ENCODE measurements around the gene TBC1D5. TPM values are rescaled to one million over a fixed set of nuclear protein-coding genes. Genes with fewer than 3 reads are reported as not detected.
"Not testable (repeated sequence)": the region's sequence is repeated elsewhere in the genome, so short reads cannot be mapped to it uniquely, and the experiment has no call there.

TBC1D5 gene
- total RNA-seq, 2 experiments from 2014 or later = 54.4 to 57.2 TPM

- H3K4me3 Mint-ChIP-seq = no peak overlapping the region
- no peak overlapping the region for H3K27ac Mint-ChIP-seq
- CTCF ChIA-PET = no interaction called here
- intact Hi-C loops (cut with micrococcal nuclease) = no loop called here
- no peaks in the 10 kb centered on the region for H3K27me3 Mint-ChIP-seq (ENCODE audit: low read depth)
- DNase-seq = no peak
- no peaks in the 10 kb centered on the region for H3K9me3 Mint-ChIP-seq
- H3K4me1 Mint-ChIP-seq (ENCODE audit: low read depth) = no peaks in the 10 kb centered on the region
- H3K36me3 Mint-ChIP-seq (ENCODE audit: low read depth) = peaks cover 6% of the 10 kb centered on the region
Measured at GRCh38 chr3:17501745-17502144, 240.7 kb downstream of the TBC1D5 start.

- intact Hi-C loops (cut with micrococcal nuclease) = no loop called here
- CTCF ChIA-PET = interaction anchor here (0.6 kb wide), 1 partner anchor 13 kb away, joined by 3 read pairs; no protein-coding TSS in a partner anchor
- Mint-ChIP-seq H3K9me3 (no peaks in the 10 kb centered on the region), H3K27ac (no peak overlapping the region), H3K4me1 (ENCODE audit: low read depth) (no peaks in the 10 kb centered on the region), H3K4me3 (no peak overlapping the region), H3K27me3 (ENCODE audit: low read depth) (no peaks in the 10 kb centered on the region), H3K36me3 (ENCODE audit: low read depth) (peaks cover 9% of the 10 kb centered on the region)
- no peak for DNase-seq
Measured at GRCh38 chr3:17500618-17501017, 241.8 kb downstream of the TBC1D5 start.

DNA sequence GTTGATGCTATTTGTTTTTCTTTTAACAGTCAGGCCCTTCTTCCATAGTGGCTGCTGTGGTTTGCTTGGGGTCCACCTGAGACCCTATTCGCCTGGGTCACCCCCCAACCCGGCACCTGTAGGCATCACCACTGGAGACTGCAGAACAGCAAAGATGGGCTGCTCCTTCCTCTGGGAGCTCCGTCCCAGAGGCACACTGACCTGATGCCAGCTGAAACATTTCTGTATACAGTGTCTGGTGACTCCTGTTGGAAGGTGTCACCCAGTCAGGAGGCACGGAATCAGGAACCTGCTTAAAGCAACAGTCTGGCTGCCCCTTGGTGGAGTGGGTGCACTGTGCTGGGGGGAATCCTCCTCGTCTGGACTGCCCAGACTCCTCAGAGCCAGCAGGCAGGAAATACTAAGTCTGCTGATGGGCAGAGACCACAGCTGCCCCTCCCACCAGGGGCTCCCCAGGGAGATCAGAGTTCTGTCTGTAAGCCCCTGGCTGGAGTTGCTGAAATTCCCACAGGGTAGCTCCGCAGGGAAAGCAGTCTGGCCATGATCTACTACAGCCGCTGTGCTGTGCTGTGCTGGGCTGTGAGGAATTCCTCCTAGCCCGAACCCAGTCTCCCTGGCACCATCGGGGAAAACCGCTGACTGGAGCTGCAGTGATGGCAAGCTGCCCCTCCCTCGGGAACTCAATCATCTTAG, 248.2 kb downstream of the TBC1D5 start:
- H3K27ac Mint-ChIP-seq = no peak overlapping the region
- no peak for DNase-seq
- H3K27me3 Mint-ChIP-seq (ENCODE audit: low read depth) = no peaks in the 10 kb centered on the region
- intact Hi-C loops (cut with micrococcal nuclease) = no loop called here
- H3K36me3 Mint-ChIP-seq (ENCODE audit: low read depth) = peaks cover 30% of the 10 kb centered on the region
- peaks cover 27% of the 10 kb centered on the region for H3K9me3 Mint-ChIP-seq
- no peaks in the 10 kb centered on the region for H3K4me1 Mint-ChIP-seq (ENCODE audit: low read depth)
- CTCF ChIA-PET = interaction anchor here (0.6 kb wide), 1 partner anchor 20 kb away, joined by 3 read pairs; no protein-coding TSS in a partner anchor
- H3K4me3 Mint-ChIP-seq = no peak overlapping the region

GRCh38 chr3:17491601-17492000, 250.8 kb downstream of the TBC1D5 start:
- Mint-ChIP-seq H3K36me3 (ENCODE audit: low read depth) (peaks cover 27% of the 10 kb centered on the region), H3K4me3 (no peak overlapping the region)

DNA sequence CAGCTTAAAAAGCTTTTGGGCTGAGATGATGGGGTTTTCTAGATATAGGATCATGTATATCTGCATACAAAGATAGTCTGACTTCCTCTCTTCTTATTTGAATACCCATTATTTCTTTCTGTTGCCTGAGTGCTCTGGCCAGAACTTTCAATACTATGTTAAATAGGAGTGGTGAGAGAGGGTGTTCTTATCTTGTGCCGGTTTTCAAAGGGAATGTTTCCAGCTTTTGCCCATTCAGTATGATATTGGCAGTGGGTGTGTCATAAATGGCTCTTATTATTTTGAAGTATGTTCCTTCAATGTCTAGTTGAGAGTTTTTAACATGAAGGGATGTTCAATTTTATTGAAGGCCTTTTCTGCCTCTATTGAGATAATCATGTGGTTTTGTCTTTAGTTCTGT, 251.2 kb downstream of the TBC1D5 start:
- not testable (repeated sequence) for H3K27me3 Mint-ChIP-seq (ENCODE audit: low read depth); H3K27ac Mint-ChIP-seq

More at GRCh38 chr3:17491601-17492000, 250.8 kb downstream of the TBC1D5 start:
- no peak for DNase-seq
- Mint-ChIP-seq H3K4me1 (ENCODE audit: low read depth) (no peaks in the 10 kb centered on the region), H3K27me3 (ENCODE audit: low read depth) (no peaks in the 10 kb centered on the region), H3K27ac (no peak overlapping the region), H3K9me3 (peaks cover 32% of the 10 kb centered on the region)
- intact Hi-C loops (cut with micrococcal nuclease) = no loop called here
- CTCF ChIA-PET = no interaction called here

GRCh38 chr3:17489139-17489538, 253.3 kb downstream of the TBC1D5 start:
- Mint-ChIP-seq H3K27me3 (ENCODE audit: low read depth) (no peaks in the 10 kb centered on the region), H3K27ac (no peak overlapping the region), H3K36me3 (ENCODE audit: low read depth) (peaks cover 19% of the 10 kb centered on the region), H3K9me3 (peaks cover 32% of the 10 kb centered on the region), H3K4me1 (ENCODE audit: low read depth) (no peaks in the 10 kb centered on the region), H3K4me3 (no peak overlapping the region)
- intact Hi-C loops (cut with micrococcal nuclease) = no loop called here
- CTCF ChIA-PET = no interaction called here
- DNase-seq = no peak

More for the DNA sequence above, 251.2 kb downstream of the TBC1D5 start:
- H3K4me3 Mint-ChIP-seq; CTCF ChIA-PET; intact Hi-C loops (cut with micrococcal nuclease); H3K4me1 Mint-ChIP-seq (ENCODE audit: low read depth); DNase-seq: not testable (repeated sequence)
- peaks cover 27% of the 10 kb centered on the region for H3K36me3 Mint-ChIP-seq (ENCODE audit: low read depth)
- peaks cover 32% of the 10 kb centered on the region for H3K9me3 Mint-ChIP-seq

GRCh38 chr3:17481116-17481515, 261.3 kb downstream of the TBC1D5 start:
- no peak for DNase-seq
- Mint-ChIP-seq H3K27me3 (ENCODE audit: low read depth) (no peaks in the 10 kb centered on the region), H3K4me3 (no peak overlapping the region), H3K4me1 (ENCODE audit: low read depth) (no peaks in the 10 kb centered on the region), H3K36me3 (ENCODE audit: low read depth) (peaks cover 4% of the 10 kb centered on the region), H3K27ac (no peak overlapping the region), H3K9me3 (no peaks in the 10 kb centered on the region)
- intact Hi-C loops (cut with micrococcal nuclease) = no loop called here
- CTCF ChIA-PET = interaction anchor here (0.6 kb wide), 1 partner anchor 108 kb away, joined by 3 read pairs; no protein-coding TSS in a partner anchor

GRCh38 chr3:17479681-17480405, 262.6 kb downstream of the TBC1D5 start:
- no peaks in the 10 kb centered on the region for H3K9me3 Mint-ChIP-seq
- H3K4me3 Mint-ChIP-seq = no peak overlapping the region
- no peaks in the 10 kb centered on the region for H3K27me3 Mint-ChIP-seq (ENCODE audit: low read depth)
- no peak overlapping the region for H3K27ac Mint-ChIP-seq
- intact Hi-C loops (cut with micrococcal nuclease) = no loop called here
- CTCF ChIA-PET = interaction anchor here (0.6 kb wide), 1 partner anchor 12 kb away, joined by 3 read pairs; no protein-coding TSS in a partner anchor
- peaks cover 4% of the 10 kb centered on the region for H3K36me3 Mint-ChIP-seq (ENCODE audit: low read depth)
- DNase-seq = no peak
- H3K4me1 Mint-ChIP-seq (ENCODE audit: low read depth) = no peaks in the 10 kb centered on the region

GRCh38 chr3:17478673-17479072, 263.8 kb downstream of the TBC1D5 start:
- CTCF ChIA-PET = no interaction called here
- no peaks in the 10 kb centered on the region for H3K27me3 Mint-ChIP-seq (ENCODE audit: low read depth)

GRCh38 chr3:17473761-17474160, 268.7 kb downstream of the TBC1D5 start:
- Mint-ChIP-seq H3K36me3 (ENCODE audit: low read depth) (peaks cover 2% of the 10 kb centered on the region), H3K27ac (no peak overlapping the region), H3K27me3 (ENCODE audit: low read depth) (no peaks in the 10 kb centered on the region), H3K4me3 (no peak overlapping the region), H3K9me3 (no peaks in the 10 kb centered on the region), H3K4me1 (ENCODE audit: low read depth) (no peaks in the 10 kb centered on the region)
- DNase-seq = no peak
- CTCF ChIA-PET = no interaction called here
- intact Hi-C loops (cut with micrococcal nuclease) = no loop called here

More at GRCh38 chr3:17478673-17479072, 263.8 kb downstream of the TBC1D5 start:
- H3K36me3 Mint-ChIP-seq (ENCODE audit: low read depth) = peaks cover 4% of the 10 kb centered on the region
- DNase-seq = no peak
- H3K9me3 Mint-ChIP-seq = no peaks in the 10 kb centered on the region
- intact Hi-C loops (cut with micrococcal nuclease) = no loop called here
- H3K27ac Mint-ChIP-seq = no peak overlapping the region
- H3K4me1 Mint-ChIP-seq (ENCODE audit: low read depth) = no peaks in the 10 kb centered on the region
- H3K4me3 Mint-ChIP-seq = no peak overlapping the region

DNA sequence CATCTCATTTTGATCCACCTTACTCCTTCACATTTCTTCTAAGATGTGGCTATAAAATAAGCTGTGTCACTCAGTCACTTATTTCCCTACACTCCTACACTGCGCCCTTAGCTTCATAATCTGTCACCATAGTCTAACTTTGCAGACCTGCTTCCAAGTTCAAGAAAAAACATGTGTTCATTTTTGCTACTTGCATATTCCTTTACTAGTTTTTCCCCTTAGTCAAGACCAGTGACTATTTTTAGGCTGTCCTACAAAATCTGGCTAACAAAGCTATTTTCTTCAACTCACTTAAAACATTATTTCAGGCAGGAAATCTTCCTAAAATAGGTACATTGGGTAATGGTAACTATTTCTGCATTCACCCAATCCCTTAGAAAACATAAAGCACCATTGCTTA, 272.5 kb downstream of the TBC1D5 start:
- Mint-ChIP-seq H3K4me1 (ENCODE audit: low read depth) (no peaks in the 10 kb centered on the region), H3K4me3 (no peak overlapping the region), H3K27me3 (ENCODE audit: low read depth) (no peaks in the 10 kb centered on the region), H3K27ac (no peak overlapping the region), H3K36me3 (ENCODE audit: low read depth) (peaks cover 2% of the 10 kb centered on the region), H3K9me3 (no peaks in the 10 kb centered on the region)
- intact Hi-C loops (cut with micrococcal nuclease) = no loop called here
- CTCF ChIA-PET = interaction anchor here (0.6 to 1.4 kb wide), 2 partner anchors 56 to 1173 kb away, joined by 3 to 6 read pairs; no protein-coding TSS in a partner anchor
- DNase-seq = no peak

- no peak for DNase-seq
- Mint-ChIP-seq H3K9me3 (no peaks in the 10 kb centered on the region), H3K27ac (no peak overlapping the region), H3K4me1 (ENCODE audit: low read depth) (no peaks in the 10 kb centered on the region), H3K27me3 (ENCODE audit: low read depth) (no peaks in the 10 kb centered on the region), H3K36me3 (ENCODE audit: low read depth) (peaks cover 2% of the 10 kb centered on the region), H3K4me3 (no peak overlapping the region)
- CTCF ChIA-PET = interaction anchor here (0.6 to 1.4 kb wide), 2 partner anchors 56 to 1173 kb away, joined by 3 to 6 read pairs; no protein-coding TSS in a partner anchor
- intact Hi-C loops (cut with micrococcal nuclease) = no loop called here
Measured at GRCh38 chr3:17469520-17469919, 272.9 kb downstream of the TBC1D5 start.

All from activated naive CD4-positive, alpha-beta T cell treated with anti-CD3 and anti-CD28 coated beads for 36 hours (primary cell).